ENCODE data around the gene DHX16. TPM values are rescaled to one million over a fixed set of nuclear protein-coding genes. Genes with fewer than 3 reads are reported as not detected.

Gene DHX16
- total and polyA plus RNA-seq, 9 of the 15 experiments (the other 6 are each of a cell fraction or from before 2014, with no cell fraction given): 14.6 to 66.1 (median 47.5) TPM

- TF ChIP-seq, protein P1, sequence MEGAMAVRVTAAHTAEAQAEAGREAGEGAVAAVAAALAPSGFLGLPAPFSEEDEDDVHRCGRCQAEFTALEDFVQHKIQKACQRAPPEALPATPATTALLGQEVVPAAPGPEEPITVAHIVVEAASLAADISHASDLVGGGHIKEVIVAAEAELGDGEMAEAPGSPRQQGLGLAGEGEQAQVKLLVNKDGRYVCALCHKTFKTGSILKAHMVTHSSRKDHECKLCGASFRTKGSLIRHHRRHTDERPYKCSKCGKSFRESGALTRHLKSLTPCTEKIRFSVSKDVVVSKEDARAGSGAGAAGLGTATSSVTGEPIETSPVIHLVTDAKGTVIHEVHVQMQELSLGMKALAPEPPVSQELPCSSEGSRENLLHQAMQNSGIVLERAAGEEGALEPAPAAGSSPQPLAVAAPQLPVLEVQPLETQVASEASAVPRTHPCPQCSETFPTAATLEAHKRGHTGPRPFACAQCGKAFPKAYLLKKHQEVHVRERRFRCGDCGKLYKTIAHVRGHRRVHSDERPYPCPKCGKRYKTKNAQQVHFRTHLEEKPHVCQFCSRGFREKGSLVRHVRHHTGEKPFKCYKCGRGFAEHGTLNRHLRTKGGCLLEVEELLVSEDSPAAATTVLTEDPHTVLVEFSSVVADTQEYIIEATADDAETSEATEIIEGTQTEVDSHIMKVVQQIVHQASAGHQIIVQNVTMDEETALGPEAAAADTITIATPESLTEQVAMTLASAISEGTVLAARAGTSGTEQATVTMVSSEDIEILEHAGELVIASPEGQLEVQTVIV (CRISPR knock-in tag; IDR thresholded peaks at IDR 0.05; ENCODE audit: borderline replicate concordance): peak; percentile 85
- TF ChIP-seq ARHGAP35 (IDR thresholded peaks at IDR 0.05; ENCODE audit: partially characterized antibody) (no peak), ZFP1 (CRISPR knock-in tag; IDR thresholded peaks at IDR 0.05) (no peak), TEAD2 (tag; IDR thresholded peaks at IDR 0.05) (peak; percentile 81), TAL1 (IDR thresholded peaks at IDR 0.05) (0 out of 2 replicates have a peak, but pooled peaks have one; percentile 9), TOE1 (IDR thresholded peaks at IDR 0.05; ENCODE audit: borderline replicate concordance) (no peak), TOE1 (CRISPR knock-in tag; IDR thresholded peaks at IDR 0.05; ENCODE audit: borderline replicate concordance, low read depth) (no peak), NRF1 (conservative IDR thresholded peaks at IDR 0.05 in 1 of 2, IDR thresholded peaks at IDR 0.05 in 1 of 2) (peak; percentile 98), ZNF3 (CRISPR knock-in tag; IDR thresholded peaks at IDR 0.05) (no peak), MAFK (IDR thresholded peaks at IDR 0.05; ENCODE audit: low read length) (peak; percentile 93), POLR2A (conservative IDR thresholded peaks at IDR 0.05) (peak; percentile 99), RBM25 (IDR thresholded peaks at IDR 0.05; ENCODE audit: low read depth, low read length, severe bottlenecking) (no peak), GTF2E2 (tag; IDR thresholded peaks at IDR 0.05) (peak; percentile 69; the same call in 1 of the 2 replicates), C11orf30 (IDR thresholded peaks at IDR 0.05; ENCODE audit: low read depth) (peak; percentile 99), CHD1 (IDR thresholded peaks at IDR 0.05; ENCODE audit: low read length) (peak; percentile 57), PPARD (CRISPR knock-in tag; IDR thresholded peaks at IDR 0.05) (no peak), ZNF449 (CRISPR knock-in tag; IDR thresholded peaks at IDR 0.05) (no peak)
- TF ChIP-seq, protein P2, sequence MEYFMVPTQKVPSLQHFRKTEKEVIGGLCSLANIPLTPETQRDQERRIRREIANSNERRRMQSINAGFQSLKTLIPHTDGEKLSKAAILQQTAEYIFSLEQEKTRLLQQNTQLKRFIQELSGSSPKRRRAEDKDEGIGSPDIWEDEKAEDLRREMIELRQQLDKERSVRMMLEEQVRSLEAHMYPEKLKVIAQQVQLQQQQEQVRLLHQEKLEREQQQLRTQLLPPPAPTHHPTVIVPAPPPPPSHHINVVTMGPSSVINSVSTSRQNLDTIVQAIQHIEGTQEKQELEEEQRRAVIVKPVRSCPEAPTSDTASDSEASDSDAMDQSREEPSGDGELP (CRISPR knock-in tag; IDR thresholded peaks at IDR 0.05; ENCODE audit: borderline replicate concordance): peak; percentile 72; the same call in 1 of the 2 replicates
- TF ChIP-seq, protein P3, sequence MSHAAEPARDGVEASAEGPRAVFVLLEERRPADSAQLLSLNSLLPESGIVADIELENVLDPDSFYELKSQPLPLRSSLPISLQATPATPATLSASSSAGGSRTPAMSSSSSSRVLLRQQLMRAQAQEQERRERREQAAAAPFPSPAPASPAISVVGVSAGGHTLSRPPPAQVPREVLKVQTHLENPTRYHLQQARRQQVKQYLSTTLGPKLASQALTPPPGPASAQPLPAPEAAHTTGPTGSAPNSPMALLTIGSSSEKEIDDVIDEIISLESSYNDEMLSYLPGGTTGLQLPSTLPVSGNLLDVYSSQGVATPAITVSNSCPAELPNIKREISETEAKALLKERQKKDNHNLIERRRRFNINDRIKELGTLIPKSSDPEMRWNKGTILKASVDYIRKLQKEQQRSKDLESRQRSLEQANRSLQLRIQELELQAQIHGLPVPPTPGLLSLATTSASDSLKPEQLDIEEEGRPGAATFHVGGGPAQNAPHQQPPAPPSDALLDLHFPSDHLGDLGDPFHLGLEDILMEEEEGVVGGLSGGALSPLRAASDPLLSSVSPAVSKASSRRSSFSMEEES (CRISPR knock-in tag; IDR thresholded peaks at IDR 0.05): no peak
- TF ChIP-seq, protein P4, sequence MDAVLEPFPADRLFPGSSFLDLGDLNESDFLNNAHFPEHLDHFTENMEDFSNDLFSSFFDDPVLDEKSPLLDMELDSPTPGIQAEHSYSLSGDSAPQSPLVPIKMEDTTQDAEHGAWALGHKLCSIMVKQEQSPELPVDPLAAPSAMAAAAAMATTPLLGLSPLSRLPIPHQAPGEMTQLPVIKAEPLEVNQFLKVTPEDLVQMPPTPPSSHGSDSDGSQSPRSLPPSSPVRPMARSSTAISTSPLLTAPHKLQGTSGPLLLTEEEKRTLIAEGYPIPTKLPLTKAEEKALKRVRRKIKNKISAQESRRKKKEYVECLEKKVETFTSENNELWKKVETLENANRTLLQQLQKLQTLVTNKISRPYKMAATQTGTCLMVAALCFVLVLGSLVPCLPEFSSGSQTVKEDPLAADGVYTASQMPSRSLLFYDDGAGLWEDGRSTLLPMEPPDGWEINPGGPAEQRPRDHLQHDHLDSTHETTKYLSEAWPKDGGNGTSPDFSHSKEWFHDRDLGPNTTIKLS (IDR thresholded peaks at IDR 0.05; ENCODE audit: borderline replicate concordance, low read depth): peak; percentile 85; the same call in 1 of the 2 replicates
Measured at GRCh38 chr6:30719791-30720737, 47.3 kb upstream of the DHX16 start, which contains the start of gene TUBB (continued).

Data from K562 (cell line).